ENCODE results near the gene ZIC4.

Gene ZIC4

GRCh38 chr3:147417551-147418295 lies 11.4 kb upstream of the ZIC4 start:
- Histone ChIP-seq H3K9ac (ENCODE audit: insufficient read length, low read depth) (no peak overlapping the region), H3K27me3 (ENCODE audit: insufficient read depth, insufficient read length) (peaks cover 100% of the 10 kb centered on the region), H3K4me1 (ENCODE audit: insufficient read depth, insufficient read length) (peaks cover 12% of the 10 kb centered on the region), H3K4me3 (ENCODE audit: insufficient read length, low read depth) (no peak overlapping the region), H3K9me3 (ENCODE audit: insufficient read depth, low read length) (no peaks in the 10 kb centered on the region), H3K36me3 (ENCODE audit: insufficient read depth, insufficient read length, low read length) (no peaks in the 10 kb centered on the region)
- TF ChIP-seq SUZ12 (IDR thresholded peaks at IDR 0.05; ENCODE audit: extremely low read depth, insufficient read depth, insufficient read length) (peak; percentile 29), ZNF274 (IDR thresholded peaks at IDR 0.05; ENCODE audit: low read depth, low read length) (no peak), YY1 (IDR thresholded peaks at IDR 0.05; ENCODE audit: insufficient read depth, insufficient read length) (no peak)
- no peak for DNase-seq (ENCODE audit: low read depth, low spot score)

- TF ChIP-seq SUZ12 (IDR thresholded peaks at IDR 0.05; ENCODE audit: extremely low read depth, insufficient read depth, insufficient read length): no peak
- TF ChIP-seq ZNF274 (IDR thresholded peaks at IDR 0.05; ENCODE audit: low read depth, low read length): no peak
- no peak for TF ChIP-seq YY1 (IDR thresholded peaks at IDR 0.05; ENCODE audit: insufficient read depth, insufficient read length)
- H3K27me3 ChIP-seq (ENCODE audit: insufficient read depth, insufficient read length): peaks cover 100% of the 10 kb centered on the region
- H3K36me3 ChIP-seq (ENCODE audit: insufficient read depth, insufficient read length, low read length): no peaks in the 10 kb centered on the region
- no peak overlapping the region for H3K9ac ChIP-seq (ENCODE audit: insufficient read length, low read depth)
- H3K9me3 ChIP-seq (ENCODE audit: insufficient read depth, low read length): no peaks in the 10 kb centered on the region
- H3K4me3 ChIP-seq (ENCODE audit: insufficient read length, low read depth): no peak overlapping the region
- DNase-seq (ENCODE audit: low read depth, low spot score): no peak
- H3K4me1 ChIP-seq (ENCODE audit: insufficient read depth, insufficient read length): peaks cover 15% of the 10 kb centered on the region
Measured at GRCh38 chr3:147416931-147417330, 10.6 kb upstream of the ZIC4 start.

- H3K4me1 ChIP-seq (ENCODE audit: insufficient read depth, insufficient read length): peaks cover 16% of the 10 kb centered on the region
- no peaks in the 10 kb centered on the region for H3K9me3 ChIP-seq (ENCODE audit: insufficient read depth, low read length)
- TF ChIP-seq SUZ12 (IDR thresholded peaks at IDR 0.05; ENCODE audit: extremely low read depth, insufficient read depth, insufficient read length): peak; percentile 7
- TF ChIP-seq ZNF274 (IDR thresholded peaks at IDR 0.05; ENCODE audit: low read depth, low read length): no peak
- H3K36me3 ChIP-seq (ENCODE audit: insufficient read depth, insufficient read length, low read length): no peaks in the 10 kb centered on the region
- H3K9ac ChIP-seq (ENCODE audit: insufficient read length, low read depth): no peak overlapping the region
- peaks cover 100% of the 10 kb centered on the region for H3K27me3 ChIP-seq (ENCODE audit: insufficient read depth, insufficient read length)
- no peak for DNase-seq (ENCODE audit: low read depth, low spot score)
- no peak overlapping the region for H3K4me3 ChIP-seq (ENCODE audit: insufficient read length, low read depth)
Measured at GRCh38 chr3:147415874-147416273, 9.5 kb upstream of the ZIC4 start.

GRCh38 chr3:147415286-147415685 lies 8.9 kb upstream of the ZIC4 start:
- TF ChIP-seq YY1 (IDR thresholded peaks at IDR 0.05; ENCODE audit: insufficient read depth, insufficient read length): no peak
- no peak for TF ChIP-seq ZNF274 (IDR thresholded peaks at IDR 0.05; ENCODE audit: low read depth, low read length)
- Histone ChIP-seq H3K4me3 (ENCODE audit: insufficient read length, low read depth) (no peak overlapping the region), H3K36me3 (ENCODE audit: insufficient read depth, insufficient read length, low read length) (no peaks in the 10 kb centered on the region), H3K27me3 (ENCODE audit: insufficient read depth, insufficient read length) (peaks cover 100% of the 10 kb centered on the region), H3K4me1 (ENCODE audit: insufficient read depth, insufficient read length) (peaks cover 16% of the 10 kb centered on the region), H3K9me3 (ENCODE audit: insufficient read depth, low read length) (no peaks in the 10 kb centered on the region), H3K9ac (ENCODE audit: insufficient read length, low read depth) (no peak overlapping the region)
- DNase-seq (ENCODE audit: low read depth, low spot score): no peak

GRCh38 chr3:147414390-147415138 lies 8.2 kb upstream of the ZIC4 start:
- Histone ChIP-seq H3K4me1 (ENCODE audit: insufficient read depth, insufficient read length) (peaks cover 17% of the 10 kb centered on the region), H3K27me3 (ENCODE audit: insufficient read depth, insufficient read length) (peaks cover 100% of the 10 kb centered on the region), H3K4me3 (ENCODE audit: insufficient read length, low read depth) (no peak overlapping the region), H3K9ac (ENCODE audit: insufficient read length, low read depth) (no peak overlapping the region), H3K36me3 (ENCODE audit: insufficient read depth, insufficient read length, low read length) (no peaks in the 10 kb centered on the region), H3K9me3 (ENCODE audit: insufficient read depth, low read length) (no peaks in the 10 kb centered on the region)
- DNase-seq (ENCODE audit: low read depth, low spot score): no peak
- no peak for TF ChIP-seq SUZ12 (IDR thresholded peaks at IDR 0.05; ENCODE audit: extremely low read depth, insufficient read depth, insufficient read length)
- no peak for TF ChIP-seq ZNF274 (IDR thresholded peaks at IDR 0.05; ENCODE audit: low read depth, low read length)
- no peak for TF ChIP-seq YY1 (IDR thresholded peaks at IDR 0.05; ENCODE audit: insufficient read depth, insufficient read length)

- H3K9me3 ChIP-seq (ENCODE audit: insufficient read depth, low read length): no peaks in the 10 kb centered on the region
- peaks cover 15% of the 10 kb centered on the region for H3K4me1 ChIP-seq (ENCODE audit: insufficient read depth, insufficient read length)
- TF ChIP-seq YY1 (IDR thresholded peaks at IDR 0.05; ENCODE audit: insufficient read depth, insufficient read length) (no peak), SUZ12 (IDR thresholded peaks at IDR 0.05; ENCODE audit: extremely low read depth, insufficient read depth, insufficient read length) (no peak)
- no peak overlapping the region for H3K9ac ChIP-seq (ENCODE audit: insufficient read length, low read depth)
- no peaks in the 10 kb centered on the region for H3K36me3 ChIP-seq (ENCODE audit: insufficient read depth, insufficient read length, low read length)
- DNase-seq (ENCODE audit: low read depth, low spot score): no peak
- H3K27me3 ChIP-seq (ENCODE audit: insufficient read depth, insufficient read length): peaks cover 100% of the 10 kb centered on the region
- no peak overlapping the region for H3K4me3 ChIP-seq (ENCODE audit: insufficient read length, low read depth)
Measured at GRCh38 chr3:147413686-147414389, 7.5 kb upstream of the ZIC4 start.

All from NT2/D1 (cell line).